NCI-H526 (cell line): ENCODE data around the gene ACYP1.

Experiments used
- DNase-seq, 2 experiments: peaks; one replicate each; lab custom pipeline; 2025; lab: John Stamatoyannopoulos, UW

The ACYP1 gene

GRCh38 chr14:75040507-75040906 lies 23.3 kb downstream of the ACYP1 start:
- DNase-seq = no peak

GRCh38 chr14:75032939-75033338 lies 30.9 kb downstream of the ACYP1 start:
- no peak for DNase-seq

DNA sequence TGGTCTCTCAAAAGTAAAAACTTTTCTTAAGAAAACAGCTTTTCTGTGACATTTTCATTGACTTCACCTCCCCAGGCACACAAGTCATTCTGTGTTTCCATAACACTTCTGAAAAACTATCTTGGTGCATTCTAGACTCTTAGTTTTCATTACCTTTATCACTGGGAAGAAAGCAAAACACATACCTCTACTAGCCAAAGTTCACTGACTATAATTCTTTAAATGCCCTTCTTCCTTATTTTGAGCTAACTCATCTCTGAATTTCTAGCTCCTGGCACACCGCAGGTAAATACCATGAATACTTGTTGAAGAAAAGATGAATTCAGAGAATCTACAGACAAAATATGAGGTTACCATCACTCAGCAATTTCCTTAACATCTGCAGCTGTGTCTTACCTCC lies 33.7 kb downstream of the ACYP1 start:
- no peak for DNase-seq

GRCh38 chr14:75025876-75026275 lies 37.9 kb downstream of the ACYP1 start:
- no peak for DNase-seq

GRCh38 chr14:75025082-75025481 lies 38.7 kb downstream of the ACYP1 start:
- no peak for DNase-seq

DNA sequence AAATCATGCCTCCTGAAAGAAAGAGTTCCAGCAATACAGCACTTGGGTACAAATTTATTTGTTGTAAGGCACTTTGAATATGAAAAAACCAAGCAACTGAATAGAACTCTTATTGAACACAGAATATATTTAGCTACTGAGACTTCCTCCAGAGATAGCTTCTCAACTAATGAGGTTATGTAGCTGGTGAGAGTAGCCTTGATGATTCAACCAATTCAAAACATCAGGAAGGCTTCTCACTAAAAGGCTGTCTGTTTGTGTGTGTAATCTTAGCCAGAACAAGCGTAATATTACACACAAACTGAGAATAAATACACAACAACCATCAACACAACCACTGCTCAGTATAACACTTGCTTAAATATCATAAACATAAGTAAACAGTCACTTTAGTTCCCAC lies 40.7 kb downstream of the ACYP1 start:
- no peak for DNase-seq

DNA sequence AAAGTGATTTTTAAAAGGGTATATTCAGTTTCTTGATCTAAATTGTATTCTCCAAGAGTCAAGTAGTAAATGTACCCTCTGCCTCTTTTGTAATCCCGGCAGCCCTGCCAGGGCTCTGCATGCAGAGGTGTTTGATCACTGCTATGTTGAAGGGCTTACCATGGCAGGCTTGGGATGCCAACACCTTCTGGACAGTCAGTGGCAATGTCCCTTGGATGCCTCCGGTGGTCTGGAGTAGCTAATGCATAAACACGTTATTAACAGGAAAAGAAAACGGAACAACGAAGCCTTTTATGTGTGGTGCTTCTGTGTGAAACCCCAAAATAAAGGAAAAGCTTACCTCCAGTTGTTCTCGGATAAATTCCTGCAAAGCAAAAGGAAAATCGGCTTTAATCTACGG lies 41.2 kb downstream of the ACYP1 start:
- peak in 1 of 2 experiments; percentile 9 for DNase-seq

GRCh38 chr14:75018694-75019093 lies 45.1 kb downstream of the ACYP1 start:
- DNase-seq = no peak

DNA sequence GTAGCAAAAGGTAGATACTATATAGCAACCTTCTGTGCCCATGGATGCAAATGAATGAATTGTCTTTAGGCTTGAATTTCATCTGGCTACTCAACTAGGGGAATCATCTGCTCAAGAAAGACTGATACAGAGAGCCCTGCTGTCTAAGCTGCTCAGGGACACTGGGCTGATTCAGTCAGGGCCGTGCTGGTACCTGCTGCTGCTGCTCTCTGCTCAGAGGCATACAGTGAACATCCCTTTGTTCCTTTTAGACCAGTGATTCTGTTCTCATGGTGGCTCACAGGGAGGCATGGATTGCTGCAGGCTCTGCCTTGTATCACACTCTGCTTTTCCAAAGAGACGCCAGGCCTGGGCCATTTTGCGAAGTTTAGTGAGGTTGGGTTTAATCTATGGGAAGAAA lies 47.0 kb downstream of the ACYP1 start:
- DNase-seq = no peak

DNA sequence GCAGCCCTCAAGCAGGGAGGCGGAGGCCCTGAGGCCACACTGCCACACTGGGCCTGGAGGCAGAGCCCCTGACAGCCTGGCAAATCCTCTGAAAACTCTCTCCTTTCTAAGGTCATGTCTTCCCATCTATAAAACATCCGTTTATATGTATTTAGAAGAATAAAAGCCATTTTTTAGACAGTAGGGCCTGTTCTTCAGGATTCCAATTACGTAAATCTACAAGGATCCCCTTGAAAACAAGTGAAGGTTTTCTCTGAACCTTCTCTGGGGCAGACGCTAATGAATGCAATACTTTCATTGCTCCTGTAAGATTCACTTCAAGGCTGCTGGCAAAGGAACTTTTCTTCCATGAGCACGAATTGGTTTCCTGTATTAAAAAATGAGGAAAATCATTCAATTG lies 48.3 kb downstream of the ACYP1 start:
- no peak for DNase-seq

DNA sequence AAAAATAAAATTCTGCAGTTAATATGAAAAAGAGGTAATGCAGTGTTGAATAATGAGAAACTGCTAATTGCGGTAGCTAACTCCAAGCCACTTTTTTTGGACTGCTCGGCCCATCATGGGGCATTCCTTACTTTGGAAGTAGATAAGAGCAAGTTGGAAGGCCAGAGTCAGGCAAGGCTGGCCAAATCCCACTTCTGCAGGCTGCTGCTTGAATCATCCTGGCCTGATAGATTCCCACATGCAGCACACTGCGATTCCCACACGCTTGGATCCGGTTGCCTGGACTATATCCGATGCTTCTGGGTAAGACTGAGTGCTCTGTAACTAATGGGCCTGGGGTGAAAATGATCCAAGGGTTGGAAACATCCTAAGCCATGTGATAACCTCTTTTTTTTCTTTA lies 50.5 kb downstream of the ACYP1 start:
- DNase-seq = no peak

DNA sequence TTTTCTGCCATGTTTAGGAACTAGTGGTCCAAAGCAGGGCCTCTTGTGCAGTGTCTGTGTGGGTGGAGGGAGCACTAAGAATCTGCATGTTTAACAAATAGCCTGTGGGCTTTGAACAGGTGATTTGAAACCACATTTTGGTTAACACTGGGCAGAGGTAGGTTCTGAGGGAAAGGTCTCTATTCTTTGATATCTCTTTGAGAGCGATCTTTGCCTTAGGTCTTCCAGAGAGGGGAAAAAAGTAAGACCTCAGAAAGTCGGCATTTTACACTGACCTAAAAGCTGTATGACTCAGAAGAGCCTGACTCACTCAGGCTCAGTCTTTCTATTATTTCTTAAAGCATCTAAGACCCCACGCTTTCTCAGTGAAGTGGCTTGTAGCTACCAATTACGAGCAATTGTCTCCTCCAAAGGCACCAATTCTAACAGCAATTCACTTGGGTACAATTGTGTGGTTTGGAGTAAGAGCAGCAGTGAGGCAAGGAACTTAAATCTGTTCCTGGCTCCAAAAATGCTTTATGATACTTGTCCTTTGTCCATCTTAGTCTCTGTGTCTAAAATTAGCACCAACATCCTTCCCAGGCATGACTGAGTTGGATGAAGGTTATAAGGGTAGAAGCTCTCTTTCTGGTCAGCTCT lies 52.3 kb downstream of the ACYP1 start:
- DNase-seq = no peak

DNA sequence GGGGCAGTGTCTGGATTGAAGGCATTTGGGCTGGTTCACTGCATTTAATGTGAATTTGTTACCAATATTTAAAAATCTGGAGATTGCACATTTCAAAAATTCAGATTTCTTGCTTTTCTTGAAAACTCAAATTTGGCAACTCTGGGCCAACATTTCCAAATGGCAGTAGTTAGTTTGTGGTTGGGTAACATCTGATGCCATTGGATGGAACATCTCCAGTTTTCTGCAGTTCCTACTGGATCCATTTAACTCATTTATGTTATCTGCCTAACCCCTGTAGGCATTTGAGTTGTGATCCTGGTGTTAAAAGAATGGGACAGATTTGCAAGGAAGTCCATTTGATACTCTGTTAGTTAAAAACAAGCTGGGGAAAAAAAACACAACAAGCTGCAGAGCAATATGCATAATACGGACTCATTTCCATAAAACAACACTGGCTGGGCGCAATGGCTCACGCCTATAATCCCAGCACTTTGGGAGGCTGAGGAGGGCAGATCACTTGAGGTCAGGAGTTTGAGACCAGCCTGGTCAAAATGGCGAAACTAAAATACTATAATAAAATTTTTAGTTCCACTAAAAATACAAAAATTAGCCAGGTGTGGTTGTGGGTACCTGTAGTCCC lies 53.2 kb downstream of the ACYP1 start:
- DNase-seq = peak in 1 of 2 experiments; percentile 9

DNA sequence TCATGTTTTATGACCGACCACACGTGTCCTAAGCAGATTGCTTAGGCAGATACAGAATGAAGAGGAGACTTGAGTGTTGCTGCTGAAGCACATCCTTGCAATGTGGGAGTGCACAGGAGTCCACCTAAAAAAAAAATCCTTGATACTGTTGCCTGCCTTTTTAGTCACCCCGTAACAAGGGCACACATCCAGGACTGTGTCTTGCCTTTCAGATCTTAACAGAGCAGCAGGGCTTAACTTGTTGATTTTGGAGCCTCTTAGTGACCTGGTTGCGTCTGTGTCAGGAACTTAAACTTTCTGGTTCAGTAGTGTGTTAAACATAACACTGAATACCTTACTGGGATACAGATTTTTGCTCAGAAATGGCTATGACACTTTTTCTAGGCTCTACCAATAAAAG lies 54.6 kb downstream of the ACYP1 start:
- no peak for DNase-seq

DNA sequence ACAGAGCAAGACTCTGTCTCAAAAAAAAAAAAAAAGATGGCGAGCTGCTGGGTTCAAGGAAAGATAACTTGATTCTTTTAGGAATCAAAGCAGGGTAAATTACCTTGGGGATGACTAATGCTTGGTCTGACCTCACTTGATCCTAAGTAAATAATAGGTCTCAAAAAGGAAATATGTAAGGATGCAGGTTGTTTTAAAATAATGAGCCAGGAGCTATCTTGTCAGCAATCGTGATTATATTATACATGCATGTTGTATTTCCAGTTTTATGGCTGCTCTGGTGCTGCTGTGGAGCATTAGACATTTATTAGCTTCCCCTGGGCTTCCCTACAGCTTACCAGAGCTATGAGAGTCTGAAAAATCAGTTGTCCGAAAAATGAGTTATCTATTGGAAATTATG lies 58.5 kb downstream of the ACYP1 start:
- no peak for DNase-seq

- DNase-seq = no peak
Measured at GRCh38 chr14:75003250-75004027, 60.4 kb downstream of the ACYP1 start.
